Uterus (tissue), 2 donors: ENCODE data around the gene PLEKHA4.

Source experiments
- POLR2A ChIP-seq, 2 donors: fragments of 450-650 bp; IDR thresholded peaks; one replicate each; pipeline ENCODE4 v1.6.1; 2016; ENCODE audit warnings: antibody characterized with exemption in 2 of 2, mild to moderate bottlenecking in 1 of 2, moderate library complexity in 1 of 2
- TF ChIP-seq, protein P1 (sequence below), 4 experiments: fragments of 200-600 bp in 2 of 4; fragments of 450-650 bp in 2 of 4; sonication (generic) in 2 of 4; IDR thresholded peaks; one replicate each; pipeline ENCODE4 v1.5.1; 2016 to 2019; ENCODE audit warnings: antibody characterized with exemption in 4 of 4, mild to moderate bottlenecking in 2 of 4, moderate library complexity in 1 of 4

DNA sequence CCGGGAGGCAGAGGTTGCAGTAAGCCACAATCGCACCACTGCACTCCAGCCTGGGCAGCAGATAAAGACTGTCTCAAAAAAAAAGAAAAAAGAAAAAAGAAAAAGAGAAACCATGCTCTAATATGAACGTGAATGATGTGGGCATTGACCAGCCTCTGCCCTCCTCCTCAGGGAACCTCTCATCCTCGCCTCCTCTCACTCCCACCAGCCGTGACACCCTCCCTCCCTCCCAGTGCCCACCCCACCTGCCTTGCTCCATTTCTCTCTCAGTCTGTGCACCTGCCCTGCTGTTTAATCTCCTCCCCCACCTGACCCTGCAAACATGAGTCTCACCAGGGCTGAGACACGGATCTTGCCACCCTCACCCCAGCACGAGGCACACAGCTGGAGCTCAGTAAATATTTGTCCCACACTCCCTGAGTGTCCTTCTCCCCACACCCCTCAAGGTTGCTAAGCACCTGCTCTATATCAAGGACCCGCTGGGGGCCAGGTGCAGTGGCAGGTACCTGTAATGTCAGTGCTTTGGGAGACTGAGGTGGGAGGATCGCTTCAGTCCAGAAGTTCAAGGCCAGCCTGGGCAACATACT lies 50.1 kb downstream of the PLEKHA4 start:
- TF ChIP-seq, protein P1, sequence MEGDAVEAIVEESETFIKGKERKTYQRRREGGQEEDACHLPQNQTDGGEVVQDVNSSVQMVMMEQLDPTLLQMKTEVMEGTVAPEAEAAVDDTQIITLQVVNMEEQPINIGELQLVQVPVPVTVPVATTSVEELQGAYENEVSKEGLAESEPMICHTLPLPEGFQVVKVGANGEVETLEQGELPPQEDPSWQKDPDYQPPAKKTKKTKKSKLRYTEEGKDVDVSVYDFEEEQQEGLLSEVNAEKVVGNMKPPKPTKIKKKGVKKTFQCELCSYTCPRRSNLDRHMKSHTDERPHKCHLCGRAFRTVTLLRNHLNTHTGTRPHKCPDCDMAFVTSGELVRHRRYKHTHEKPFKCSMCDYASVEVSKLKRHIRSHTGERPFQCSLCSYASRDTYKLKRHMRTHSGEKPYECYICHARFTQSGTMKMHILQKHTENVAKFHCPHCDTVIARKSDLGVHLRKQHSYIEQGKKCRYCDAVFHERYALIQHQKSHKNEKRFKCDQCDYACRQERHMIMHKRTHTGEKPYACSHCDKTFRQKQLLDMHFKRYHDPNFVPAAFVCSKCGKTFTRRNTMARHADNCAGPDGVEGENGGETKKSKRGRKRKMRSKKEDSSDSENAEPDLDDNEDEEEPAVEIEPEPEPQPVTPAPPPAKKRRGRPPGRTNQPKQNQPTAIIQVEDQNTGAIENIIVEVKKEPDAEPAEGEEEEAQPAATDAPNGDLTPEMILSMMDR (IDR thresholded peaks at IDR 0.05) = no peak
- TF ChIP-seq POLR2A (IDR thresholded peaks at IDR 0.05) = no peak
